Gastrocnemius medialis (tissue), 4 donors: ENCODE data around the gene PPP3CA.

Experiments used
- CTCF ChIP-seq, 5 experiments: fragments of 450-650 bp in 3 of 5; fragments of 200-600 bp in 2 of 5; sonication (generic) in 2 of 5; IDR thresholded peaks in 4 of 5; conservative IDR thresholded peaks in 1 of 5; 1 replicate in 4 of 5; 2 replicates in 1 of 5; pipeline ENCODE4 v1.5.1; 2016 to 2019; ENCODE audit warnings: antibody characterized with exemption in 5 of 5, mild to moderate bottlenecking in 3 of 5, moderate library complexity in 3 of 5
- POLR2A ChIP-seq, 2 donors: fragments of 450-650 bp; IDR thresholded peaks; one replicate each; pipeline ENCODE4 v1.6.1; 2017; ENCODE audit warnings: antibody characterized with exemption in 2 of 2, mild to moderate bottlenecking in 2 of 2, moderate library complexity in 2 of 2

GRCh38 chr4:101158134-101158482, 189.2 kb downstream of the PPP3CA start:
- TF ChIP-seq POLR2A (IDR thresholded peaks at IDR 0.05) (no peak), CTCF (IDR thresholded peaks at IDR 0.05 in 4 of 5, conservative IDR thresholded peaks at IDR 0.05 in 1 of 5) (no peak)
